NCI-H128 (cell line): ENCODE measurements around the gene KANSL3.
"Not testable (repeated sequence)": the region's sequence is repeated elsewhere in the genome, so short reads cannot be mapped to it uniquely, and the experiment has no call there.

Experiments used
- DNase-seq: peaks from one replicate; lab custom pipeline; 2025; ENCODE audit not compliant: unreplicated experiment; lab: John Stamatoyannopoulos, UW

The KANSL3 gene

DNA sequence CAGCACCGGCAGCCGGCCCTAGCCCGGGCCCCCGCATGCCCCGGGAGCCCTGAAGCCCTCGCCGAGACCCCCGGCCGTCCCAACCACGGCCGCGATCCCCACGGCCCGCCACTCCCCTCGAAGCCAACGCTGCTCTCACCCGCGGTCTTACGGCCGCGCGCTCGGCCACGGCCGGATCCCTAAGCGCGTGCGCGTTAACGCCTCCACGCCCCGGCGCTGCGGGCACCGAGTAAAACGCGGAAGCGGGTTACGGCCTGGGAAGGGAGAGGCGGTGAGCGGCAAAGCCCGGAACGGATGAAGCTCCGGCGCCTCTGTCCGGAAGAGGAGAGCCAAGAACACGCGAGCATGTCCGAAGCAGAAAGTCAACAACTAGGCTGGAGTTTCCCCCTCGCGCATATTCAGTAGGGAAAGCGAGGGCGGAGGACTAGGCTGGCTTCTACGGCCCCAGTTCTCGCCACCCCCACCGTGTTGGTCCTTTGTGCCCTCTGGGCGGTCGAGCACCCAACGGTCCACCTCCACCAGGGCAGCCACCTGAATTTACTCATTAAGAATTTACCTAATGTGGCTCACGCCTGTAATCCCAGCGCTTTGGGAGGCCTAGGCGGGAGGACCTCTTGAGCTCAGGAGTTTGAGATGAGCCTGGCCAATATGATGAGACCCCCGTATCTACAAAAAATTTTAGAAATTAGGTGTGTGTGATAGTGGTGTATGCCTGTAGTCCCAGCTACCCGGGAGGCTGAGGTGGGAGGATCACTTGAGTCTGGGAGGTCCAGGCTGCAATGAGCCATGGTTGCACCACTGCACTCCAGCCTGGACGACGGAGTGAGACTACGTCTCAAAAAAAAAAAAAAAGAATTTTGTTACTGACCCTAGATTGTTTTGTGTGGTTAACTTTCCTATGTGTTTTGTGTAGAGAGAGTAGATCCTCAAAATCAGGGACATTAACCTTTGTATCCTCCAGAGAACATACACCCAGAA lies at the start of gene KANSL3:
Gene KANSL3, minus strand, starts transcription at position 169 of the 978 bp plus-strand sequence. CDS start 1,177 bp downstream, outside the sequence.
- DNase-seq, result peak; percentile 92

DNA sequence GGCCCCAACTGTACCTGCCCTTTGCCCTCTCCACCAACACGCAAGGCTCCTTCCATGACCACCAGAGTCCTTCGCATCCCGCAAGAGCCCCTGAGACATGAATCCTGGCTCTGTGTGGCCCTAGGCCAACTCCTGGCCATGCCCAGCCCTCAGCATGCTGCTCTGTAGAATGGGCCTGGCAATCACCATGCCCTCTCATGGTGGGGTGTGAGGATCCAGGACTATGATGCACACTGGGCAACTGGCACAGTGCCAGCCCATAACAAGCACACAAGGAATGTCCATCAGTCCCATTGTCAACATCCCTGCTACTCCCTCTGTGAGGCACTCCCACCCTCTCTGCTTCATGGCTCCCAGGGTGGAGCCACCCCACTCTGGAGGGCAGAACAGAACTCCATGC lies 49.2 kb upstream of the KANSL3 start:
- no peak for DNase-seq

DNA sequence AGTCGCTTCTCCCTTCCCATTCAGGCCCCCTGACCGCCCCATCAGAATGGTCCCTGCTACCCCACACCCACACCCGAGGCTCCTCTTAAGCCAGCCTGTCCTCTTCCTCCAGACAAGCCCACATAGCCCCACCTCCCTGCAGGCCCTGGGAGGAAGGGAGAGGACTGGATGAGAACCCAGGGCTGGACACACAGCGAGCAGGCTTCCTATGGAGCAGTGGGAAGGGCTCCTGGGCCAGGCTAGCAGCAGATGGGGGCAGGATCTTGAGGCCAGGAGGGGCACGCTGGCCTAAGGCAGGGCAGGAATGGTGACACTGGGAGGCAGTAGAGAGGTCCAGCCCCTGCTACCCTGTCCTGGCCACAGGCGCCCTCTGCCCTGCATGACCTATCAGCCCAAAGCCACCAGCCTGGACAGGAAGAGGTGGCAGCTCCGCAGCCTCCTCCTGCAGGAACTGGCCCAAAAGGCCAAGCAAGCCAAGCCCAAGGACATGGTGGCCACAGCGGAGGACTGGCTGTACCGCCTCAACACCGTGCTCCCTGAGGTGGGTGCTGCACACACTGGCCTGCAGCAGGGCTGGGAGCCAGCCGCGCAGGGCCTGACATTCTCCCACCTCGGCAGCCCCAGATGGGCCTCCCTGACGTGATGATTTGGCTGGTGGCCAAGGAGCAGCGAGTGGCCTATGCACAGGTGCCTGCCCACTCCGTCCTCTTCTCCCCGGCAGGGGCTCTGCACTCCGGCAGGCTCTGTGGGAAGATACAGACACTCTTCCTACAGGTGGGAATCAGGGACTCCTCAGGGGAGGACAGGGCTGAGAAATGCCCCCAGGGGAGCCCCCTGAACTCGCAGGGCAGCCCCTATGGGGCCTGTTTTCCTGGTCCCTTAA lies 47.7 kb upstream of the KANSL3 start:
- peak; percentile 13 for DNase-seq

DNA sequence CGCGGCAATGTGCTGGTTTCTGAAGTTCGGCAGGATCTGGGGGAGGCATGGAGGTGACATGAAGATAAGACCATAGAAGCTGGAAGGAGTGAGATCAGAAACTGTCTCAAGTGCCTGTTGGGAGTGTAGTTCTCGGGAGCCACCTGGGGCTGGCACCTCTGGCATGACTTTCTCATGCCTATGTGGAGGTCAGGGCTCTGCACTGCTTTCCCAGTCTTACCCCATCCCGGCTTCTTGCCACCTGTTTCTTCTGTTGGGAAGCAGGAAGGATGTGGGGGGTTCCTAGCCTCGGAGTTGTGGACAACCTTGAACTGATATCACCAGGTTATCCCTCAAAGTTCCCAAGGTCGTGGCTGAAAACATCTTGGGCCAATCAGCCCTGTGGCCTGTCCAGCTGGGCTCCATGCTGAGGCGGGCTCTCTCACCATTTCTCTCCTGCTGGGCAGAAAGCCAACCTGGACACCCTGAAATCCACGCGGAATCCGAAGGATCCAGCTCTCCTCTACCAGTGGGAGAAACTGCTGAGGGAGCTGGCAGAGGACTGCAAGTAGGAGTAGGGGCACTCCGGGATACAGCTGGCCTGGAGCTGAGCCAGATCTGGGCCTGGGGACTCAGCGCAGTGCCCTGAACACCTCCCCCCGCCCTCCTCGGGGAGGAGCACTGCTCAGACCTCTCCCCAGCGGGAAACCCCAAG lies 46.9 kb upstream of the KANSL3 start:
- DNase-seq, result no peak

DNA sequence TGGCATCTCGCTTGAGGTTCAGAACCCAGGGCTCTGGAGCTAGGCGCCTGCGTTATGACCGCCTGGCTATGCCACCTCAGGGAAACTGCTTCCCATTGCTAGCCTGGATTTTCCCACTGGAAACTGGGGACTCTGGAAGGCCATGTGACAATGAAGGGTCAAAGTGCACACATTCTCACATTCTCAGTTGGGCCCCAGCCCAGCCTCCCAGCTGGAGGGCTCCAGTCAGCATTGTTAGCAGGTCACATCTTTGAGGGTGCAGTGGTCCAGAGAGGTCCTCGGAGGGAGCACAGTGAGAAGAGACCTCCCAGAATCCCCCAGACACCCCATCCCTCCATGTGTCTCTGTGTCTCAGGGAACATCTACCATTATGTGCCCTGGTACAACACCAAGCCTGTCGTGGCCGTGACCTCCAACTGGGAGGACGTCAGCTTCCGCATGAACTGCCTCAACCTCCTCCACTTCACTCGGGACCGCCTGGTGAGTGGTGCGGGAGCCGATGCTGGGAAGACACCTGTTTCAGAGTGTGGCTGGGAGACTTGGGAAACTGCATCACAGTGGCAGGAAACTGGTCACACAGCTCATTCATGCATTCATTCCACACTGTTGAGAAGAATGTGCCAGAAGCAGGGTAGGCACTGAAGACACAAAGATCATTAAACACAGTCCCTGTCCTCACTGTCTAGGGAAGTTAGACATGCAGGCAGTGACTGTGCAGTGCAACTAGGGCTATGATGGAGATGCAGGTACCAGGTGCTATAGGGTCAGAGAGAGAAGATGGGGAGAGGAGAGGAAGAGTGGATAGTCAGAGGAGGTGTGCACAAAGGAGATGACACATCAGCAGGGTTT lies 46.1 kb upstream of the KANSL3 start:
- DNase-seq, result no peak

DNA sequence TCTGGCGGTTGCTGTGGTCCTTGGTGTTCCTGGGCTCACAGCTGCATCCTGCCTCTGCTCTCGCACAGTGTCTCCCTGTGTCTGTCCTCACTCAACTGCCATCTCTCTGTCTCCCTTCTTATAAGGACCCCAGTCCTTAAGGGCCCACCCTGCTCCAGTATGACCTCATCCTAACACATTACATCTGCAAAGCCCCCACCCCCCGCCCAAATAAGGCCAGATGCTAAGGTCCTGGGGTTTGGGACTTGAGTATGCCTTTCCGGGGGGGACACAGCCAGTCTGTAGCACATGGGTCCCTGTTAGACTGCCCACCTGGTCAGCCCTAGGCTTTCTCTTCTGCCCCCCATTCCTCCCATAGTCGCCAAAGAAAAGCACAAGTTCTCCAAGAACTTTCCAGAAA lies 45.2 kb upstream of the KANSL3 start:
- no peak for DNase-seq

DNA sequence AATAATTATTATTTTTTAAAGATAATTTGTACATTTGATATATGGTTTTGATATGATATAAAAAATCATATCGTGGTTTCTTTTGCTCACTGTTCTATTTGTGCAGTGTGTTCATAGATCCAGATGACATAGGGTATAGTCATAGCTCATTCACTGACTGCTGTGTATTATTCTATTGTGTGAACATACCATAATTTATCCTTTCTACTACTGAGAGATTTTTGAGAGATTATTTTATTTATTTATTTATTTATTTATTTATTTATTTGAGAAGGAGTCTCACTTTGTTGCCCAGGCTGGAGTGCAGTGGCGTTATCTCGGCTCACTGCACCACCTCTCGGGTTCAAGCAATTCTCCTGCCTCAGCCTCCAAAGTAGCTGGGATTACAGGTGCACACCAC lies 43.4 kb upstream of the KANSL3 start:
- no peak for DNase-seq

DNA sequence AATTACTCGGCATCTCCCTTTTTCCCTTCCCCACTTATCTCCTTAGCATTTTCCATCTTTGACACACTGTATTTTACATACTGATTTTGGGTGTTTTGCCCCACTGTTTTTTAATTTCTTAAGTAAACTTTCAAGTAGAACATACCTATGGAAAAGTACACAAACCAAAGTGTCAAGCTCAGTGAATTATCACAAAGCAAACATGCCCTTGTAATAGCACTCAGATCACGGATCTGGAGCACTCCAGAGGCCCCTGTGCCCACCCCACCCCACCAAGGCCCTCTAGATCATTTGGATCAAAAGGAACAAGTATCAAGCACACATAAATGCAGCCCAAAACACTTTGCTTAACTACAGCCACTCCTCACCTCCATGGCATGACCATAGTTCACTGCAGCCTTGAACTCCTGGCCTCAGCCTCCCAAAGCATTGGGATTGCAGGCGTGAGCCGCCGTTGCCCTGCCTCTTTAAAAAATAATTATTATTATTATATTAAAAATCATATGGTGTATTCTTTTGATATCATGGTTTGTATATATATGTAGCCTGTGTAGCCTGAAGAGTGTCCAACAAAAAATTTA lies 42.5 kb upstream of the KANSL3 start:
- DNase-seq, result no peak

DNA sequence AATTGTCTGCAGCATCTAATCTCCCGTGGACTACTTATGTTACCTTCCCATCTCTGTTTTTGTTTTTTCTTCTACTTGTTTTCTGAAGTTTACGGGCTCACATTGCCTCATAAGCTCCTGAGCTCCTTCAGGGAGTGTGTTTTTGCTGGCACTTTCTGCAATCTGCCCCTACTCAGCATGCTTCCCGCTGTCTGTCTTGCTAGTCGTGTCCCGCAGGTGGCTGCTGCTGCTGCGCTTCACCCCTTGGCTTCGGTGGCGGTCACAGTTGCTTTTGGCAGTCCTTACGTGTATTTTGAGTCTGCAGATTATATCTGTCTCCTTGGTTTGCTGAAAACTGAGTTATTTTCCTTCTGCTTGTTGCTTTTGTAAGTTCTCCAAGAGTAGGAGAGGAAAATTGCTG lies 41.7 kb upstream of the KANSL3 start:
- no peak for DNase-seq

DNA sequence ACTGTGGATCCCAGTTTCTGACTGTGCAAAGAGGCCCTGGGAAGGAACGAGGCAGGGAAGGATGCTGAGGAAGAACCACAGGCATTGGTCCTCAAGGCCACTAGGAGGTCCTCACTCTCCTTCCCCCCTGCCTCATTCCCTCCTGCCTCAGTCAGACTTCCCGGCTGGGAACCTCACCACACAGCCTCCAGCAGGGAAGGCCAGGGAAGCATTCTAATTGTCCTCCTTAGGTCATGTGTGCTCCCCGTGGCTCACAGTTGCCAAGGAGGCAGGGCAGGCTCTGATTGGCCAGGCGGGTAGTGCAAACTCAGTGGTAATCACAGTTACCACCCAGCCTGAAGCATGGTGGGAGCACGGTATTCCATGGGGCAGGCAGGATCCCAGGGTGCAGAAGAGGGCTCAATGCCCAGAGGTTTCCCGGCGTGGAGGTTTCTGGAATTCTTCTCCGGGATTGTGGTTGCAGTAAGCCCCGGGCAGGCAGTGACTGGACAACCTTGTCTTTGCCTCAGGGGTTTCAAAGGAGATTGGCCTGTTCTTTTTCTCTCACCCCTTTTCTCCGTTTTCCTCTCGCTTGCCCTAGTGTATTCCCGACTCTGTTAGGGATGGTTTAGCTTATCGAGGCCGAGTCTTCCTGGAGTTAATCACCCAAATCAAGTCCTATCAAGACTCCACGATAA lies 31.6 kb upstream of the KANSL3 start:
- no peak for DNase-seq

DNA sequence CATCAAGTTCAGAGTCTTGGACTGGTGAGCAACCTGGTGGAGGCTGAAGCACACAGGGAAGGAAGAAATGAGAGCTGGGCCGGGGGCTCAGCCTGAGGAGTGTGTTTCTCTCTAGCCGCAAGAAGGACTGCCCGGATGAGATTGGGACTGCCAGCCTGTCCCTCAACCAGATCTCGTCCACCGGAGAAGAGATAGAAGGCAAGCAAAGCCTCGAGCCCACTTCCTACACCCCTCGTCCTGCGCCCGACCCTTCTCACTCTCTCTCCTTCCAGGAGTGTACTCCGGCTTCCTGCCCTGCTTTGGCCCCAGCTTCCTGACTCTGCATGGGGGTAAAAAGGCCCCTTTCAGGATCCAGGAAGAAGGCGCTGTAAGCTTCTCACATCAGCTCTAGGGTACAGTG lies 30.7 kb upstream of the KANSL3 start:
- DNase-seq, result no peak

DNA sequence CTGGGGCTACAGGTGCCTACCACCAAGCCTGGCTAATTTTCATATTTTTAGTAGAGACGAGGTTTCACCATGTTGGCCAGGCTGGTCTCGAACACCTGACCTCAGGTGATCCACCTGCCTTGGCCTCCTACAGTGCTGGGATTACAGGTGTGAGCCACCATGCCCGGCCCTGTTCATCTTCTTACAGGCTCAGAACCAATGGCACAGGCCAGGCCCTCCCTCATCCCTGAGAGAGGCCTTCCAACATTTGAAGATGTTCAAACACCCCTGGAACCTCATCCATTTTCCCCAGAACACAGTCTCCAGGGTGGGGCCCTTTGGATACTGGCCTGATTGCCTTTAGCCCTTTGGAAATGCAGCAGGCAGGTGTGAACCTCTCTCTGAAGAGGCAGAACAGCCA lies 27.6 kb upstream of the KANSL3 start:
- DNase-seq, result not testable (repeated sequence)

DNA sequence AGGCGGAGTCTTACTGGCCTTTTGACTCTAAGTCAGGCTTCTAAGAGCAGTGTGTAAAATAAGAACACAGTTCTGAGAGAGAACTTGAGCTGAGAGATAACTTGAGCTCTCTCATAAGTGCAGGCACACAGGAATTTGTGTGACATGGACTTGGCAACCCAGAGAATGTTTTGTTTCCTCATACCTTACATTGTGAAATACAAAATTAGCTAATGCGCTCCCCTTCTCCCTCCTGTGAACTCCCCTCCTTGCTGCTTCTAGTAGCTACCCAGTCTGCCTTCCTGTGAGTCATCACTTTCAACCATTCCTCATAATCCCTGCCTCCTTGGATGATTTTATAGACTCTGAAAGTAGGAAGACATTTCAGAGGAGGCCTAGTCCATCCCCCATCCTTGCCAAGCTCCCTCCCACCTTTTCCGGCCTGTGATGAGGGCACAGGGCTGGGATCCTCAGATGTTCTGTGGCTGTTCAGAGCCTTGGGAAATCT lies 27.0 kb upstream of the KANSL3 start:
- DNase-seq, result no peak

DNA sequence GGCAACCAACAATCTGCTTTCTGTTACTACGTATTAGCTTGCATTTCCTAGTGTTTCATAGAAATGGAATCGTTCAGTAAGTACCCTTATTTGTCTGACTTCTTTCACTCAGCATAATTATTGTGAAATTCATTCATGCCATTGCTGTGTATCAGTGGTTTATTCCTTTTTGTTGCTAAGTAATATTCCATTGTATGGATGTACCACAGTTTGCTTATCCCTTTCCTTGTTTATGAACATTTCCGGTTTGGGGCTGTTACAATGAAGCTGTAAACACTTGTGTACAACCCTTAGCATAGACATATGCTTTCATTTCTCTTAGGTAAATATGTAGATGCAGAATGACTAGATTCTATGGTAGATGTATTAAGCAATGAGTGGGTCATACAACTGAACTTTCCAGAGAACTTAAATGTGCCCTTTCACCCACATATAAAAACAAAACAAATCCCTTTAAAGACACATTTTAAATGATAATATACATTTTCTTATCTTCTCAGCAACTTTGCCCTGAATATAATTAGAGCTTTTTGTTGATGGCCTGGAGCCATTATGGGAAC lies 26.3 kb upstream of the KANSL3 start:
- DNase-seq, result no peak

DNA sequence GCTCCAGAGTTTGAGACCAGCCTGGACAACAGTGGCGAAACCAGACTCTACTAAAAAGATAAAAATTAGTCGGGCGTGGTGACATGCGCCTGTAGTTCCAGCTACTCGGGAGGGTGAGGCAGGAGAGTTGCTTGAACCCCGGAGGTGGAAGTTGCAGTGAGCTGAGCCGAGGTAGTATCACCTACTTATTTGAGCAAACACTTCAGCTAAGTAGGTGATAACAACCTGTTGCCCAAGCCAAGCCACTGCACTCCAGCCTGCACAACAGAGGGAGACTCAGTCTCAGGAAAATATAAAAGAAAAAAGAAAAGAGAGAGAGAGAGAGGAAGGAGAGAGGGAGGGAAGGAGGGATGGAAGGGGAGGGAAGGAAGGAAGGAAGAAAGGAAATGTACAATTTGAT lies 25.7 kb upstream of the KANSL3 start:
- DNase-seq, result no peak

DNA sequence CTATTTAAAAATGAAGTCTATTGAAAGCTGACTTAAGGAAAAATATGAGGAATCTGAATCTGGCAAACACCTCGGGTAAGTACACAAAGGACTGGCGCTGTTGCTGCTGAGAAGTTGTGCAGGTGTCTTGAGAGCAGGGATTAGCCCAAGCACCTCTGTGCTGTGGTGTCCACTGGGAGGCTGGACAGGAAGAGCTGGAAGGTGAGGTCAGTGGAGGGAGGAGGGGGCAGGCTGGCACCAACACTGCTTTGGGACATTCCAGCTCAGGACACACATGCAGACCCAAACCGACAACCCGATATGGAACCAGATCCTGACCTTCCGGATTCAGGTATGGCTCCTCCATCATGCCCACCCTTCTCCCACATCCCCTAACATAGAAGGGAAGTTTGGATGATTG lies 25.1 kb upstream of the KANSL3 start:
- DNase-seq, result no peak

DNA sequence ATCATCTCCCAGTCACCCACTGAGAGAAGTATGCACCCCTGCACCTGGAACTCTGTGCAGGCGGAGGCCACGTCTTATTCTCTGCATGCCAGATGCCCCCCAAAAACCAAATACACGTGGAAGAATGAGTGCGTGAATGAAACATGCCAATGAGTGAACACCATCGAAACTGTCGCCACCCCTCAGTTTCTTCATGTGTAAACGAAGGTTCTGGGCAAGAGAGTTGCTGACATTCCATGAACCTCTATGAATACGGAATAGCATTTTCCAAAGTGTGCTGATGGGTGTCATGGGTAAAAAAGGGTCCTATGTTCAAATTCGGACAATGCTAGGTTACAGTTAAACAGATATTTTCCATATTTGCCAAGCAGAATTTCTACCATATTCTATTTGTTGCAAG lies 24.2 kb upstream of the KANSL3 start:
- DNase-seq, result no peak

DNA sequence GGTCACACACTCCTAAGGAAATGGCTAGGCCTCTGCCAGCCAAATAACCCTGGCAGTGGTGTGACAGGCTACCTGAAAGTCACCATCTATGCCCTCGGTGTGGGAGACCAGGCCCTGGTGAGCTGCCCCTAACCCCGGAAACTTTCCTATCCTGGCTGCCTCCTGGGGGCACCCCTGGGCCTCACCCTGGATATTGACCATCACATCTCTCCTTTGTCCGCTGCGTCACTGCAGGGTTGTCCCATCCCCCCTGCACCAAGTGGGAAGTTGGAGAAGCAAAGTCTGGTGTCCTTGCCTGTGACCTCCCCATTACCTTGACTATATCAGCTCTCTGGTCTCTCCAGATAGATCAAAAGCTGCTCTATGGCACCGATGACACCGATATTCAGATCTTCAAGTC lies 23.2 kb upstream of the KANSL3 start:
- no peak for DNase-seq

DNA sequence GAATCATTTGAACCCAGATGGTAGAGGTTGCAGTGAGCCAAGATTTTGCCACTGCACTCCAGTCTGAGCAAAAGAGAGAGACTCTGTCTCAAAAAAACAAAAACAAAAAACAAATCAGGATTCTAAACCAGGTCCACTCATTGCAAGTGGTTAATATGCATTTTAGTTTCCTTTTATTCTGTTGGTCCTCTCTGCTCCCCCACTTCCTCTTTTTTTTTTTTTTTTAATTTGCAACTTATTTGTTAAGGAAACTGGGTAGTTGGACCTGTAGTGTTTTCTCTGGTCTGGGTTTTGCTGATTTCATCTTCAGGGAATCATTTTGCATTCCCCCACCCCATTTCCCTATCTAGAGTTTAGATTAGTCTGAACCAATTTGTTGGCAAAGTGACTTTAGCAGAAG lies 18.4 kb upstream of the KANSL3 start:
- no peak for DNase-seq
